DMS53 treated with DMSO at 0.1 percent for 48 hours (cell line): Measurements from ENCODE around the gene TCEAL1.
A peak's percentile ranks its signal among the peaks of the same experiment; 100 is the strongest.
"Not testable (repeated sequence)": the region's sequence is repeated elsewhere in the genome, so short reads cannot be mapped to it uniquely, and the experiment has no call there.

ENCODE experiments used
- DNase-seq: peaks from one replicate; lab custom pipeline; 2025; ENCODE audit not compliant: unreplicated experiment; lab: John Stamatoyannopoulos, UW

TCEAL1 gene

GRCh38 chrX:103628386-103629317 is at the start of gene TCEAL1:
Gene TCEAL1, plus strand, starts transcription at chrX:103628975. Its CDS starts 942 bp downstream, at chrX:103629917.
- peak; percentile 71 for DNase-seq

DNA sequence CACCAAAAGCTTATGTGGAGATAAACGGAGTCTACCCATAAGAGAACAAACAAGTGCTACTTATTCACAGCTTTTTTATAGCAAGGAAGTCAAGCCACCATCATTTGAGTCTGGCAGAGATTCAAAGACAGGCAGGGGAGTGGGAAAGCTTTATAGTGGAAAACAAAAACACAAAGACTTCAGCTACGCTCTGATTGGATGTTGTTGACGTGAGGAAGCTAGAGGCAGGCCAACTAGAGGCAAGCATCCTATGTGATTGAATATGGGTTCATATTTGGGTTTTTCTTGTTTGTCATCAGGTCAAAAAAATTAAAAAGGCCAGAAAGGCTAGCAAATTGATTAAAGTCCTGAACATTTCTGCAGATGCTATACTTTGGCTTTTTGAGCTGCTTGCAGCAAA is 44.2 kb upstream of the TCEAL1 start:
- DNase-seq: no peak

- DNase-seq: peak; percentile 9
Observed at GRCh38 chrX:103585411-103586313, 43.1 kb upstream of the TCEAL1 start, which contains the start of gene TCEAL4. Gene TCEAL4, plus strand, starts transcription at chrX:103585515. Its CDS starts 1,161 bp downstream, at chrX:103586676.

- no peak for DNase-seq
Observed at GRCh38 chrX:103586314-103586646, 42.5 kb upstream of the TCEAL1 start.

GRCh38 chrX:103586659-103587058 is 42.1 kb upstream of the TCEAL1 start:
- DNase-seq: no peak

DNA sequence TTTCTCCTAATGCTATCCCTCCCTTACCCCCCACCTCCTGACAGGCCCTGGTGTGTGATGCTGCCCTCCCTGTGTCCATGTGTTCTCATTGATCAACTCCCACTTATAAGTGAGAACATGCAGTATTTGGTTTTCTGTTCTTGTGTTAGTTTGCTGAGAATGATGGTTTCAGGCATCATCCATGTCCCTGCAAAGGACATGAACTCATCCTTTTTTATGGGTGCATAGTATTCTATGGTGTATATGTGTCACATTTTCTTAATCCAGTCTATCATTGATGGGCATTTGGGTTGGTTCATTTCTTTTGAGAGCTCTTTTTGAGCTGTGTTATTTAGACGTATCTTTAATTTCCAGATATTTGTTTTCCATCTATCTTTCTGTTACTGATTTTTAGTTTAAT is 36.5 kb upstream of the TCEAL1 start:
- not testable (repeated sequence) for DNase-seq

DNA sequence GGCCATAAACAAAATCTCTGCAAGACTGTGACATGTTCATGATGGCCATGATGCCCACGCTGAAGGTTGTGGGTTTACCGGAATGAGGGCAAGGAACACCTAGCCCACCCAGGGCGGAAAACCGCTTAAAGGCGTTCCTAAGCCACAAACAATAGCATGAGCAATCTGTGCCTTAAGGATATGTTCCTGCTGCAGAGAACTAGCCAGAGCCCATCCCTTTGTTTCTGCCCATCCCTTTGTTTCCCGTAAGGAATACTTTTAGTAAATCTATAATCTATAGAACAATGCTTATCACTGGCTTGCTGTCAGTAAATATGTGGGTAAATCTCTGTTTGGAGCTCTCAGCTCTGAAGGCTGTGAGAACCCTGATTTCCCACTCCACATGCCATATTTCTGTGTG is 33.6 kb upstream of the TCEAL1 start:
- not testable (repeated sequence) for DNase-seq

DNA sequence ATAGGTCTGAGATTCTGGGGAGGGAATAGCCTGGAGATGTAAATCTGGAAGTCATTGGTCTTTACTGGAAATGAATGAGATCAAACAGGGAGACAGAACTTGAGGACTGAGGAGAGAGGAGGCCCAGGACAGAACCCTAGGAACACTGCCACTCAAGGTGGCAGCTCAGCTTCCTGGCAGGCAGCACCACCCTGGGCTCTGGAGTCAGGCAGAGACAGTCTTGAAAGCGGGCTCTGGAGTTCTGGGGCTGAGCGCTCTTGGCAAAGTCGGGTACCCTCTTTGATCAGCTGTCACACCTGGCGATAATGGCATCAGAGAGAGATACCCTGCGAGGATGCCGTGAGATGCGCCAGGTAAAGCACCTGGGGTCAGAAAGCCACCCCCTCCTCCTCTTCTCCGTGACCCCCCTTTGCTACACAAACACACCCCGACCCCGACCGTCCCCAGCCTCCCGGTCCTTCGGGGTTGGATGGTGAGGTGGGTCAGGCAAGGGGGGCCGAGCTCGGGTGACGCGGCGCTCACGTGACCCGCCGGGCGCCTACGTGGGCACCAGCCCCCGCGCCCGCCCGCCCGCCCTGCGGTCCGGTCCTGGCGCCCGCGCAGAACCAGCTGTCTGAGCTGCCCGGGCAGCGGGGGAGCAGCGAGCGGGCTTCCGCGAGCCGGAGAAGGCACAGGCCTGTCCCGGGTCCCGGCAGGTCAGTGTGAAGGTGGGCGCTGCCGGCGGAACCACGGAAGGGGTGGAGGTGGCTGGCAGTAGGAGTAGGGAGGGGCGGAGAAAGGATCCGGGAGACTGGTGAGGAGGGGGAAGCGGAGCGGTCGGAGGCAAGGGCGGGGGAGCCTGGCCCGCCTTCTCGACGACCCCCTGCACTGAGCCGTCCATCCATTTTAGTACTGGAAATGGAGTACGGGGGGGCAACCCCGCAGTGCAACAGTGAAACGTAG is 21.1 kb upstream of the TCEAL1 start, which contains the start of gene TCEAL3:
TCEAL3 (plus strand) TSS at position 600 of the 942 bp plus-strand sequence. CDS start 1,102 bp downstream, outside the sequence.
- DNase-seq: peak; percentile 19

DNA sequence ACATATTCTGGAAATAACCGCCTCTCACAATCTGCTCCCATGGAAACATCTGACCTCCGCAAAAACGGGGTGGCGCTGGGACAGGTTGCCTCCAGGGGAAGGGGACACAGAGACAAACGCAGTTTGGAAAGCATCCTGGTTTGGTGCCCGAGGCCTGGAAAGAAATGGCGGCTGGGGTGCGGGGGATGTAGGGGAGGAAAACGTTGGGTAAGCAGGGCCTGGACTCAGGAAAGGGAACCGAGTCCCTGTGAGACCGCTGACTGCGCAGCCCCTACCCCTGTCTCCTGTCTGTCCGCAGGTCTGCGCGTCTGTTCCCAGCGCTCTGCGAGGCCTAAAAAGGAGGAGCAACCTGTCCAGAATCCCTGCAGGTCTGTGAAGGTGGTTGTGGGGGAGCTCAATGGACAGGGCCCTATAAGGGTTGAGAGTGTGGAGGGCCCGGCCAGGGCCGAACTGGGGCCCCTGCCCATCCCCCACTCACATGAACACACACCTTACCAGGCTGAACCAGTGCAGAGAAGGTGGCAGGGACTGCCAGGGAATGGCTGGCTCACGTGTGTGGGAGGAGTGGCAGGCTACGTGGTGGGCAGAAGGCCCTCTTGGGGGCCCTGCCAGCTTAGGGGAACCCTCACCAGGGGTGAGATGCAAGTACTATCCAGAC is 20.3 kb upstream of the TCEAL1 start:
- no peak for DNase-seq

- DNase-seq: no peak
Observed at GRCh38 chrX:103610282-103610681, 18.5 kb upstream of the TCEAL1 start.

- DNase-seq: no peak
Observed at GRCh38 chrX:103613362-103613890, 15.3 kb upstream of the TCEAL1 start.

DNA sequence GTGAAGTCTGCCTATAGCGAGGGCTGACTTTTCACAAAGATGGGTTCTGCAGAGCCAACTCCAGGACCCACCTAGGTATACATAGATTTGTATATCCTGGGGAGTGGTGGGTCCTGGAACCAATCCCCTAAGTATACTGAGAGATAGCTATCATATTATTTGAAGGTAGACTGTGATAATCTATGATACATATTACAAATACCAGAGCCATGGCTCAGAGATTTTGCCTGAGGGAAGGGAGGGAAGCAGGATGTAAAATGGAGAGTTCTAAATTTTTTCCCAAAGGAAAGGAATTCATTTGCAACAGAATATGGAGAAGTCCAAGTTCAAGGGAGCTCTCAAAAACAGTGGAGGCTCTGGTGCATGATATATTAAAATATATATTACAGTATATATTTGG is 13.8 kb upstream of the TCEAL1 start:
- no peak for DNase-seq

DNA sequence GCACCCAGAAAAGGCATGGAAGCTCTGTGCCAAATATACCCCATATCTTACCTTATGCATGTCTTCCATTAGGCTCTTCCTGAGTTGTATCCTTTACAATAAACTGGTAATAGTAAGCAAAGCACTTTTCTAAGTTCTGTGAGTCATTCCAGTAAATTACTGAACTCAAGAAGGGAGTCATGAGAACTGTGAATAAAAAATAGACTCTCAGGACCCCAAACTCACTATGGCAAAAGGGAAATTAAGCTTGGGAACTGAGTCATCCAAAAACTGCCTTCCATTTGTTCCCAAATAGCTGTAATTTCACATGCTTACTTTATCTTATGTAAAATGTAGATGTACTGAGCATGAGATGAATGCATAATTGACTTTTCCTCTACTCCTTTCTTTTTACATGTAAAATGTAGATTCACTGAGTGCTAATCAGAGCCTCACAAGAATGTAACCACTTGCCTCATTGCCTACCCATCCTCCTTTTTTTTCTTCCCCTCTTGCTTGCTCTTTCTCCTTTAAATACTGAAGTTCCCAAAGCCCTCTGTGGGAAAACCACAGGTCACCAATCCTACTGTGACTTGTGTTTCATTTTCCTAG is 12.9 kb upstream of the TCEAL1 start:
- DNase-seq: no peak

DNA sequence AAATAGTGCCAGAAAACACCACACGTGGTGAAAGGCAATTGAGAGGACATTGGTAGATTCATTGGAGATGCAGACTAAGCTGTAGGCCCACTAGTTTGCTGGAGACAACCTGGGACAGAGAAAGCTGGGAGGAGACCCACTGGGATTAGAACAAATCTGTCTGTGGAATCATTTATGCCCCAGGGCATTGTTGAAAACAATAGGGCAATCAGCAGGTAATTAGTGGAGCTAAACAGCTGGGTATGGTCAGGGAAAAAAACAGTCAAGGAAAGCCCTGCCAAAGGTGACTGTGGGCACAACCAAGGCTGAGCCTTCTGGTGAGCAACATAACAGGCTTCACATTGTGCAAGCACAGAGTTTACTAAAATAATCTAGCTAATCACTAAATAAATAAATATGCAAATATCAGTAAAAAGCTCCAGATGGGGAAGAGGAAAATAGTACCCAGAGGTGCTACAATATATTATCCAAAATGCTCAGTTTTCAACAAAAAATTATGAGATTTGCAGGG is 12.0 kb upstream of the TCEAL1 start:
- no peak for DNase-seq

DNA sequence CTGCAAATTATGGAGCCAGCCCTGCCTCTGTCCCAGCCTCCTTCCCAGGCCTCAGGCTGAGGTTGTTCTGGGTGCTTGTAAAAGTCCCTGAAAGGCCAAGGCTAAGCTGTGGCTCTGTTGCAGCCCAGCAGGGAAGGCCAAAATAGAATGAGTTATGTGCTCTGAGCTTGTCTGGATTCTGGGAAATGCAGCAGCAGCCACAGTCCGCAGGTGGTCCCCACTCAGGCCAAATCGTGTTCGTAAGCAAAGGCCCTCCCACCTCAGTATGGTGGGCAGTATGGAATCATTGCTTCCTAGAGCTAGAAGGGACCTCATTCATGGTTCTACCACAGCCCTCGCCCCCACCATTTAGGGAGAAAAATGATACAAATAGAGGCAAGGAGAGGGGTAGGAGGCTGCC is 4.7 kb upstream of the TCEAL1 start:
- no peak for DNase-seq

GRCh38 chrX:103626855-103627254 is 1.9 kb upstream of the TCEAL1 start:
- DNase-seq: no peak

DNA sequence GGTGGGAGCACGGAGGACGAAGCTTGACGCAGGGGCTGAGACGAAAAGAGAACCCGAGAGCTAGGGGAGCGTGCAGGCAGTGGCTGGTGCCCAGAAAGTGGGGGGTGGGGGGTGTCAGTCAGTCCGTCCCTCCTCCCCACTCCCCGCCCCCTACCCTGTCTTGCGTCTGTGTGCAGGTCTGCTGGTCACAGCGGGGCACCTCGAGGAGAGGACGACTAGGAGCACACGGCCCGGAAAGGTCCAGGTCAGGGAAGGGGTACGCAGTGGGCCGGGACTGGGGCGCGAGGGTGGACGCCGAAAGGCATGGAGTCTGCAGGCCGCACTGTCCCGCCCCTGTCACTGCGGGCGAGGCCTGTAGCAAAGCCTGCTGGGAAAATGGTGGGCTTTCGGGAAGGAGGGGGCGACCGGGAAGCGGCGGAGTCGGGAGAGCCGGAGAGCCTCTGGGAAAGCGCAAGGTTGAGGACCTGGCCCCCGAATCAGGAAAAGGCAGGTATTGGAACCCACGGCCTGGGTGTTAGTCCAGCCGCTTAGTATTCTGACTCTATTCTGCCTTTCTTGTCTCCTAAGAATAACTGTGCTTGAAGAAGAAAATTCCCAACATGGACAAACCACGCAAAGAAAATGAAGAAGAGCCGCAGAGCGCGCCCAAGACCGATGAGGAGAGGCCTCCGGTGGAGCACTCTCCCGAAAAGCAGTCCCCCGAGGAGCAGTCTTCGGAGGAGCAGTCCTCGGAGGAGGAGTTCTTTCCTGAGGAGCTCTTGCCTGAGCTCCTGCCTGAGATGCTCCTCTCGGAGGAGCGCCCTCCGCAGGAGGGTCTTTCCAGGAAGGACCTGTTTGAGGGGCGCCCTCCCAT is 769 bp downstream of the TCEAL1 start:
- peak; percentile 17 for DNase-seq

GRCh38 chrX:103630171-103630511 is 1.4 kb downstream of the TCEAL1 start:
- no peak for DNase-seq
